SHP77 treated with DMSO at 0.1 percent for 48 hours (cell line): ENCODE measurements around the gene VSNL1.

ENCODE experiments used
- DNase-seq: peaks from one replicate; lab custom pipeline; 2025; lab: John Stamatoyannopoulos, UW

Gene VSNL1

DNA sequence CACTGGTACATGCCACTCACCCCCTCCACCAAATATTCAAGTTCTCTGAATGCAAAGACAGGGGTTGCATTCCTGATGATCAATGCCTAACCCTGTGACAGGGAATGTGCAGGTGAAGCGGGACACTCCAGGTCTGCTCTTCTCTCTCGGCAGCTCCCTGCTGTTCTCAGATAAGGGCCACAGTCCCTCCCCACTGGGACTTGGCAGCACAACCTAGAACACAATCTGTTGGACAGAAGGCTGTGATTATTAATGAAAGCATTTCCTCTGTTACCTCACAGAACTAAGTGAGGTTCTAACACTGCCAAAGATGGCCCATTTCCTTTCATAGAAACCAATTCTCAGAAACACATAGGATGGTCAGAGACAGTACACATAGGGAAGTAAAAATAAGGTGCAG lies 42.7 kb downstream of the VSNL1 start:
- no peak for DNase-seq

DNA sequence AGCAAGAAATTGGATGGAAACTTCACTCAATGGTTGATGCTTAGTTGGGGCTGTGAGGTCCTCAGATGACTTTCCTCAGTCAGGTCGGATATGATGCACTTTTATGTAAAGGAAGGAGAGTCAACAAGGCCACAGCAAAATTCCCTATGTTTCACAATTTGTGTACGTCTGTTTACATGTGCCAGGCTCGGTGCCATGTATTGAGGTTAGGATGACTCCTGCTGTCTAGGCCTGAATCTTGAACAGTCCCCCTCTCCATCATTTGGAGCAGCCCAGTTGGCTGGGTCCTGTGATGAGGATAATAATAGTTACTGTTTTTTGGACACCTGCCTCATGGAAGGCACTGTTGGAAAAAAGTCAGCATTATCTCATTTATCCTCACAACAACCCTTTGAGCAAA lies 43.1 kb downstream of the VSNL1 start:
- no peak for DNase-seq

DNA sequence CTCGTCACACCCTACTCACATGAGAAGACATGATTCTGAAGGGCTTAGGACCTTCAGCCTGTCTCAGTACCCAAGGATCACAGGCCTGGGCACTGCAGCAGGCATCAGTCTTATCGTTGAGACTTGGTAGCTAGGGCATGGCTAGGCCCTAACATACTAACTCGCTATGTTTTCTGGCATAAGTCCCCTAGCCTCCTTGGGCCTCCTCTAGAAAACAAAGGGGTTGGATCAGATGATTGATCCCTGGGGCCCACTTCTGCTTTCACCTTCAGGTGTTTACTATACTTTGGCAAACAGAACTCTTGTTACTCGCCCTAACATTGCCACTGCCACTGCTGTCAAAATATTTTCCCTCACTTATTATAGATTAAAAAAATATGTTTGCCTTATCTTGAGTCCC lies 44.2 kb downstream of the VSNL1 start:
- DNase-seq, result no peak

DNA sequence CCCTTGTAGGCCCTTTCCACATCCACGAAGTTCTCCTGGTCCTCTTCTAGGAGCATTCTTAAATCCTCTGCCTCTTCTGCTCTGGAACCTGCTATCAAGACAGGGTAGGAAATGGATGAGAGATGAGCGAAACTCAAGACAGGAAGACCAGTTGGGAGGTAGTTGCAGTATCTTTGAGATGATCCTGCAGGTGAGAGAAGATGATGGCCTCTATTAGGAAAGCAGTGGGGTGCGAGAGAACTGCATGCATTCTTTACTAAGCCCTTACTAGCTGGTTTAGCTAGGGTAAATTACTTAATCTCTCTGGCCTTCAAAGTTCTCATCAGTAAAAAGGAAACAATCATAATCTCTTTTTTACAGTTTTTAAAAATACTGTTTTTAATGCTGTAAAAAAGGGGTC lies 47.0 kb downstream of the VSNL1 start:
- no peak for DNase-seq

DNA sequence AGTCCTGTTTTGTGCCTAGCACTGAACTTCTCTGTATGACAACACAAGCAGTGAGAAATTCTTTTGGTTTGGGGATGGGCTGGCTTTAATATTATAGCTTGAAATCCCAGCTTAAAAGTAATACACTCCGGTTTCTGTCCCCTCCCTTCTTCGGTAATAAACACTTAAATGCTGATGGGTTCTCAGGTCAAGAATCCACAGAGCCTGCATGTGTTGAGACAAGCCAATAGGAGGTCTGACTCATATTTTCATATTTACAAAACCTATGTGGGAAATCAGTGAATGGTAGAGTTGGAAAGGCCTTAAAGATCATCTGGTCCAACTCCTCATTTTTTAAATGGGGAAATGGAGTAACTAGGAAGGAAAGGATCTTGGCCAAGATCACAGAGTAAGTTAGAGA lies 47.5 kb downstream of the VSNL1 start:
- DNase-seq, result no peak

DNA sequence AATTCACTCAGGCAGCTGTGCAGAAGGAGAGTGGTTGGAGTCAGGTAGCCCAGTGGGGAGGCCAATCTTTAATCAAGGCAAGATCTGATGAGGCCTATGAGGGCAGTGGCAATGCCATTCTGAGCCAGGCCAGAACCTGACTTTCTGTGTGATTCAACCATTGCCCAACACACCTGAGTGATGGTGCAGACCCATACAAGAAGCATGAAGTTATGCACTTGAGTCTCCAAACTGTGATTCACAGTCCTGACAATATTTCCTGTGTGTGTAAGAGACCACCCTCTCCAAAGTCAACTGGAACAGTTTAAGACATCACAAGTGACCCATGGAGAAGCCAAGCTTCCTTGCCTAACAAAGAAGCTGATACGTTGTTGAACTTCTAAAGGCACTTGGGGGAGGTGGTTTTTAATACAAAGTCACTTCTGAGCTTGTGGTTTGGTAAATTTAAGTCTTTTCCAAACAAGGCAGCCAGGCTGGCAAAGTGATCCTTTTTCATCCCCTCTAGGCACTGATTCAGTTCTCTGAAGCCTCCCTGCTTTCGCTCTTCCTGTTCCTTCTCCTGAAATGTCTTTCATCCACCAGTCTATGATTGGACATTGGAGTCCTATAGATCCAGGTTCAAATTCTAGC lies 49.0 kb downstream of the VSNL1 start:
- DNase-seq, result no peak

DNA sequence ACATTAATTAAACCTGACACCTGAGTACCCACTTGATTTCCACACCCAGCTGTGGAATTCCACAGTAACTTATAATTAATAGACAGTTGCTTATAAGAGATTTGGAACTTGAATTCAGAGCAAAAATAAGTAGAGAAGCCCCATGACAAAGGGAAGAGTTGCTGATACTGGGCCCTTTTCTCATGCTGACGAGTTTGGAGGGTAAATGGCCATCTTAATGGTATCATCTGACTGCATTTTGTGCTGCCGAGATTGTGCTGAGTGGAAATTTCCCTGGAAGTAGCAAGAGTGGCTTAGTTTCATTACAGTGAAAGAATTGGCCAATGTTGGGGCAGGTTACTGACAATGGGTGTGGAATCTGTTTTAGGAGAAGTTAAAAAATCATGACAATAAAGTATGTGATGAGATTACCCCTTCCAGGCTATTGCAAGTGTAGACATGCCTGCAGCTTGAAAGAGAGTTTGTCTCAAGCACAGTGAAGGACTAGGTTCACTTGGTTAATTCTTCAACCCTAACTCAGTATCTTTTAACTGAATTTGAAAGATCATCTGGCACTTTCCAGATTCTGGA lies 49.9 kb downstream of the VSNL1 start:
- DNase-seq, result no peak

DNA sequence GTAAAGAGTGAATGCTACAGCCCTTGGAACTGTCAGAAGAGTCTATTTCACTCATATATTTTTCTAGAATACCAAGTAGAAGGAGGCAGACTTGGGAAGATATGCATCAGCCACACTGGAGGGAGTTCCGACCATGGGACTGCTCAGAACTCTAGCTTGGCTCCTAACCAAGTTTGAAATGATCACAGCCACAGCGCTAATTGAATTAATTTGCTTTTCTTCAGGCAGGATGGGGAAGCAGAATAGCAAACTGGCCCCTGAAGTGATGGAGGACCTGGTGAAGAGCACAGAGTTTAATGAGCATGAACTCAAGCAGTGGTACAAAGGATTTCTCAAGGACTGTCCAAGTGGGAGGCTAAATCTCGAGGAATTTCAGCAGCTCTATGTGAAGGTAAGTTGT lies 51.4 kb downstream of the VSNL1 start:
- DNase-seq, result no peak

DNA sequence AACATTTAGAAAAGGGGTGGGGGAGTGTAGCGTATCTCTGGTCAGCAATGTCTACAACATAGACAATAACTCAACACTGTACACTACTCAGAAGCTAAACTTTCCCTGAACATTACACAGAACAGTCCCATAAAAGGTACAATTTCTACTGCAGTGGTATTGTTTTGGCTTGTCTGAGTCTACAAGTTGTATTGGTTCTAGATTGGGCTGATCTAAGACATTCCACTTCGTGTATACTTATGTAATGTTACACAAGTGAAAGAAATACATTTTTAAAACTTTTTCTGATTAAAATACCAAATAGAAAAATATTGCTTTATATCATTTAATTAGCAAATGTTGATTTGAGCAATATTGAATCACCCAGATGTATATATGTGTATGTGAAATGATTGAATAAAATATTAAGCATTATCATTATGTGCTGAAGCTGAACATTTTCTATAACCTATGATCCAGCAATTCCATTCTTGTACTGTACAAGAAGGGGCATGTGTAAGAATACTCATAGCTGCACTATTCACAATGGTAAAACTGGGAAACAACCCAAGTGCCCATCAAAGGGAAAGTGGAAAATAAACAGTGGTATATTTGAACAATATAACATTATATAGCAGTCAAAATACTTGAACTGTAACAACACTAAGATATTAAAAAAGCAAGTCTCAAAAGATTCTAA lies 52.4 kb downstream of the VSNL1 start:
- DNase-seq, result no peak

DNA sequence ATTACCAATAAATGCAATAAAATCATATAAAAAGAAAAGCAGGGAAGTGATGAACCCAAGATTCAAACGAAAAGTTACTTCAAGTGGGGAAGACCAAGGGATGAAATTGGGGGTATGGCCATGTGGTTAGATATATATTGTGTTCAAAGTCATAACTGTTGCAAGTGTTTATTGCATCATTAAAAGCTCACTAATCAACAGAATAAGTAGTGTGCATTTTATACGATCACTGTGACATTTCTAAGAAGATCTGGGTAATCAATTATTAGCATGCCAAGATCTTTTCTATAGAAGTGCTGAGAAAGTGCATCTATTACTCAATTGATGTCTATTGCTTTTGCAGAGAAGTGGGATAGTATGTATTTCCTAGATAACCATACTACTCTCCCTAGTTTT lies 52.9 kb downstream of the VSNL1 start:
- no peak for DNase-seq

DNA sequence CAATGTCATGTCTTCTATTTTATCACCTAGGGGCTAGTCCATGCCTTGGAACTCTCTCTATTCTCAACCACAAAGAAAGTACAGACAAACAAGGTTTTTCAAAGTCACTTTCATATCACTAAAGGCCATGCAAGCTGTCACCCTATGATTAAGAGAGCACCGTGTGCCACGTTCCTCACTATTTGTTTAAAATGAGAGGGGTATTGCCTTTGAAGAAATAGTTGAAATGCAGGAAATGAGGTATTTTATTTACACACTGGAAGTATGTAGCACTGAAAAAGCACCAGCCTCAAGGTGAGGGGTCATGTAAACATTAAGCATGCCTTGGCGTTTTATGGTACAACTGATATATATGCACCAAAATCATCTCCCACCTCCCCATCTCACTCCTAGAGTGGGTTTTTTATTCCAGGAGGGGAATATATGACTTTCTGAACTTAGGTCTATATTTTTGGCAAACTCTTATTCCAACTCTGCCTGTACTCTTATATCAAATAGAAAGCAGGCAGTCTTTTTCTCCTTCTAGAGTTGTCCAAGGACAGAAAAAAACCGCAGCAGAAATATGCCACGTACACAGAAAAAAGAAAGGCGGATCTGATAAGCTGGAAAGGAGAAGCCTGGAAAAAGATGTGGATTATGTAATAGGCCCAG lies 53.5 kb downstream of the VSNL1 start:
- DNase-seq, result no peak

DNA sequence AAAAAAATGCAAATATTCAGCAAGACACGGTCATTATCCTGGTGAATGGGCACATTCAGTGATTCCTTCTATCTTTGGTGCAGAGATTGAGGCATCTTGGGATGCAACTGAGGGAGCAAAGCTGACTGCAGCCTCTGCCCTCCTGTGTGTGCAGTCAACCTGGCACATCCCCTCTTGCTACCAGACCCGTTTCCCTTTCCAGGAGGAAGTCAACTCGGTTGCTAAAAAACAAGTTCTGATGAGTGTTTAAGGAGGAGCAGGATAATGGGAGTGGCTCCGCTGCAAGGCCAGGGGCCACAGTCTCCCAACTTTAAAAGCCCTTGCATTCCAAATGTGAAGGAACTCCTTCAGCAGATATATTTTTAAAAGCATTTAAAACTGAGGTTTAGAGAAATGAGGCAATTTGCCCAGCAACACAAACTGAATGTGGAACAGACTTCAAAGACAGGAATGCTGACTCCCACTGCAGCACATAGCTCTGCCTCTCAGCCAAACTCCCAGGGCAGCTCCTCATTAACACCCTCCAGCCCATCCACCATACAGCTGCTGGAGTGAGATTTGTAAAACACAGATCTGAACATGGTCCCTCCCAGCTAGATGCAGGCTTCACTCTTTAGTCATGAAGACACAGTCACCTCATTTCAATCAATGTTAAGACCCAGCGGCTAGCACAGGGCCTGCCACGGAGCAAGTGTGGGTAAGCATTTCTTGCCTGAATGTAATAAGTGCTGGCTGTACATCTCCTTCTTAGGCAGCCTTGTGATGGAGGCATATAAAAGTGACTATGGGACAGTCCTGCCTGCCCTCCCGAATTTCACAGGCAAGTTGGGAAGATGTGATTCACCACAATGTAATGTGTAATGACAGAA lies 54.3 kb downstream of the VSNL1 start:
- no peak for DNase-seq

DNA sequence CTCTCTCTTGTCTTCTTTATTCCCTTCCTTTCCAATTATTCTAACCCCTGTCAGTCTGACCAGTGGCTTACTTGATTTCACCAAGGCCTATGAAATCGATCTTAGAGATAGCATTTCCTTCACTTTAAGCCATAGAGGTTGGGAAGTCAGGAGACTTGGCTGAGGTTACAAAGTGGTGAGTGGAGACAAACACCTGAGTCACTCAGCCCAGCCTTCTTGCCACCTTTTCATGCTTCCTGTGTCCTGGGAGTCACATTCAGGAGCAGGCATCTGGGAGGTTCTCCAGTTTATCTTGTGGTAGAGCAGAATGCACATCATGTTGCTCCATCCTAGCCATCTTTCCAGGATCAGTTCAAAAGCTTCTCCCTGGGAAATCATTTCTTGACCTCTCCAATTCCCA lies 59.1 kb downstream of the VSNL1 start:
- DNase-seq, result no peak

DNA sequence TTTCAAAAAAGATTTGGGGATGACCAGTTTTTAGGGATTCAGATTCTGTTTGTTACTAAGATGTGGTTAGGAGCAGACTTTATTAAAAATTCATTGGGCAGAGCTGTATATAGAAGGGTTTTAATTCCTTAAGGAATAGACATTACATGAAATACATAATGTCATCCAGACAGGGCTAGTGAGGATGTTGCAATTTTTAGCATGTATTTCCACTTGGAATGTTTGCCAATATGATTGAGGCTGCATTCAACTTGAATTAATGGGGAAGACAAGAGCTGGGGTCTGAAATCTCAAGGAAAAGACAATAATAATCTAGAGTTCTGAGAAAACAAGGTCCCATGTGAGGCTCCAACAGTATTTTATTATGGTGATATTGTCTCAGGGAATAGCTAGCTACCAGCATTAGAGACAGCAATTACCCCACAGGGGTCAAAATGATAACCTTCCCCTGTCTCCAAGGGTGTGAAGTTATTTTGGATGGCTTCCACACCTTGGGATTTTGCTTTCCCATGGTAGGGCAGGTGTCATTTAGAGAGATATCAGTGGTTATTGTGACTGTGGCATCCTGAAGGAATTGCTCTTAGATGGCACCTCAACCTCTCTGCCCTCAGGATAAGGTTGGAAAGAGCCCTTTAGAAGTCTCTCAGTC lies 60.2 kb downstream of the VSNL1 start:
- DNase-seq, result no peak

DNA sequence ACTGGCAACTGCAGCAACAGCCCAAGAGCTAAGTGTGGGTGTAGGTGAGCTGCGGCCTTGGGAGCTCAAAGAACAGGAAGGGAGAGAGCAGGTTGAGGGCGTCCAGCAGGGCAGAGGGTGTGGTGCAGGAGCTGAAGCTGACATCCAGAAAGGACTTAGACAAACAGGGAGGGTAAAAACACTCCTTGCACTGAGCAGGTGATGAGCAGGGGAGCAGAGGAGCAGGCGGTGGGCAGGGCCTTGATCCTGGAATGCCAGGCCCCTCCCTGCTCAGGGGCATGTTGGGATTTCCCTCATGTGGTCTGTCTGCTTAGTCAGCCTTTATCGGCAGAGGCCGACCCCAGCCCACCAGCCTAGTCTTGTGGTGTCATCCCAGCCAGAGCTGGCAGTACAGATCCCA lies 63.6 kb downstream of the VSNL1 start:
- DNase-seq, result no peak

DNA sequence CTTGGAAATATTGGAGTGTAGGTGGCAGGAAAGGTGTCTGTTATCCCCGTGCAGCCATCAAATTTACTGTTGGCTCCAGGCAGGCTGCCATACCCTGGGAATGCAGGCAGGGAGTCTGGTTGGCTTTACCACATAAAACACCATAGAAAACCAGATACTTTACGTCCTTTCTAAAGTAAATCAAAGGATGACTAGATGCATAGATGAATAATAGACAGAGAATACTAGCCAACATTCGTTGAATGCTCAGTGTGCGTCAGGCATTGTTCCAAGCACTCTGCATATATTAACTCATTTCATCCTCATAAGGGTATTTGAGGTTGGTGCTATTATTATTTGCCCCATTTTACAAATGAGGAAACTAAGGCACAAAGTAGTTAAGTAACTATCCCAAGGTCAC lies 65.2 kb downstream of the VSNL1 start:
- no peak for DNase-seq

DNA sequence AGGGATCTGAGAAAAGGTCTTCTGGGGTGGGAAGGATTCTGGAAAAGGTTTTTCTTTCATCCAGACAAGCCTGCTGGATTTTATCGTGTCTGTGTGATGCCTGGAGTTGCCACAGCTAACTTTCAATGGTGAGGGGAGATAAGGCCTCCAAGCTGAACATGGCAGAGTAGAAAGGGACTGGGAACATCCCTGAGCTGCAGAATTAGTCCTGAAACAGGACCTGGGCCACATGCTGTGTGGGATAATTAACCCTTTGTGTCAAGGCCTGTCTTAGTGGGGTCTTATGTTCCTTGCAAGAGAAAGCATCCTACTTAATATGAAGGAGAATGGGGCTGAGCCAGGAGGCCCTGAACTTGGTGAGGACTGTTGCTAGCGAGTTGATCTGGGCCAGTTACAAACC lies 66.4 kb downstream of the VSNL1 start:
- no peak for DNase-seq

DNA sequence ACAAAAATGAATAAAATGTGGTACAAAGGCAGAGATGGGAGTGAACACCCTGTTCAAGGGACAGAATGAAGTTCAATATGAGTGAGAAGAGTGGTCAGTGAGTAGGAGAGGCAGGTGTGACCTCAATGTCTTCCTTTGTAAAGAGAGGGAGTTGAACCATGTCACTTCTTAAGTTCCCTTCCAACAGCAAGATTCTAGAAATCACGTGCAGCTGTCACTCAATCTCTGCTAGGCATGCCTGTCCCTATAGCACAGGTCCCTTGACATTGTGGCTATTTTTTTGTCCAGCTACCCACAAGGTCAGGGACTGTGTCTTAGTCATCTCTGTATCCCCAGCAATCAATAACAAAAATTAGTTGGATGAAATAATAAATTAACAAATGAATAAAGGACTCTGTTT lies 66.9 kb downstream of the VSNL1 start:
- DNase-seq, result no peak

DNA sequence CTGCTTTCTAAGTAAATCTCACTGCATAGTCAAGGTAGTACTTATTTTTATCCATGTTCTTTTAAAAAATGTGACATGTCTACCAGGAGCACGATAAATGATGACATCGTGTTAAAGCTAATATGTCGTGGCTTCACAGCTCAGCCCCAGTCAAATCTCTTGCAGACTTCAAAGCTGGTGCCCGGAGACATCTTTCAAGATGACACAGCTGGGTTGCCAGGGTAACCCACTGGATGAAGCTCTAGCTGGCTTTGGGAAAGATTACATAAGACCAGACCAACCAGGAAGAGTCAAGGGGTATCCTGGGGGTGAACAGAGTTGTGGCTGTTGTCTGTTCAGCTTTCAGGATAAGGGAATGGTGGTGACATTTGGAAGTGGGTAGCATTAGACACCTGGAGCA lies 67.8 kb downstream of the VSNL1 start:
- DNase-seq, result no peak

DNA sequence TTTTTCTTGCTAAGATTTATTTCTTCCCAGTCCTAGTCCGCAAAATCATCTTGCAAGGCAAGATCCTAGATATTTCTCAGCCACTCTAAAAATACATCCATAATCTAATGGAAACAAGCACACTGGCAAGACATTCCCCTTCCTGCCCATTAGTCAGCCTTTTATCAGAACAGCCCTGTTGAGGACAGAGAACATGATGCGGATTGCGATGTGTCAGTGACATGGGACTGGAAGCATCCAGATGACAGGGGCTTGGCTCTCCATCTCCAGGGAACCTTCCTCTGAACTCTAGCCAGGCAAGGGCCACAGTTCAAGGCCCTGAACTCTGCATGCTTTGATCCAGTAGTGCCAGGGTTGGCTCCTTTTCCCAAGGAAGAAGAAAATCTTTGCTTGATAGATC lies 70.0 kb downstream of the VSNL1 start:
- no peak for DNase-seq

DNA sequence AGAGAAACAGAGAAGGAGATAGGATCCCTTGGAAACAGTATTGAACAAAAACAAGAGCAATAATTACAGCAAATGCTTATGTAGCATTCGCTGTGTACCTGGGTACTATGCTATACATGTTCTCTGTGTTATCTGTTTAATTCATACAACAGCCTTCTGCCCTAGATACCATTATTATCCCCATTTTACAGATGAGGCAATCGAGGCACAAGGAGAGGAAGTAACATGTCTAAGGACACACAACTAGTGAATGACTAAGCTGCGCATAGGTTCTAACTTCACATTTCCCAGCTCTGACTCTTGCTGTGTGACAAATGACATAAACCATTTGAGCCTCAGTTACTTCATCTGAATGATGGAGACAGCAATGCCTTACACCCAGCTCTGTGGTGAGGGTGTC lies 70.5 kb downstream of the VSNL1 start:
- no peak for DNase-seq
